GM18507 (cell line): ENCODE measurements around the gene SIVA1.
"Not testable (repeated sequence)": the region's sequence is repeated elsewhere in the genome, so short reads cannot be mapped to it uniquely, and the experiment has no call there.

Source experiments
- DNase-seq: peaks from one replicate; pipeline ENCODE4 v3.0.0; 2011; ENCODE audit warnings: low read depth; ENCODE audit not compliant: insufficient read length; ENCODE audit errors: extremely low spot score
- FAIRE-seq: peaks from 2 replicates; lab custom pipeline; 2011; peaks lifted over from hg19 to GRCh38; lab: Jason Lieb, UNC

Gene SIVA1

GRCh38 chr14:104747876-104748275 is 5.1 kb upstream of the SIVA1 start:
- FAIRE-seq: no peak
- no peak for DNase-seq

- no peak for FAIRE-seq
- no peak for DNase-seq
Measured at GRCh38 chr14:104749111-104749649, 3.8 kb upstream of the SIVA1 start.

DNA sequence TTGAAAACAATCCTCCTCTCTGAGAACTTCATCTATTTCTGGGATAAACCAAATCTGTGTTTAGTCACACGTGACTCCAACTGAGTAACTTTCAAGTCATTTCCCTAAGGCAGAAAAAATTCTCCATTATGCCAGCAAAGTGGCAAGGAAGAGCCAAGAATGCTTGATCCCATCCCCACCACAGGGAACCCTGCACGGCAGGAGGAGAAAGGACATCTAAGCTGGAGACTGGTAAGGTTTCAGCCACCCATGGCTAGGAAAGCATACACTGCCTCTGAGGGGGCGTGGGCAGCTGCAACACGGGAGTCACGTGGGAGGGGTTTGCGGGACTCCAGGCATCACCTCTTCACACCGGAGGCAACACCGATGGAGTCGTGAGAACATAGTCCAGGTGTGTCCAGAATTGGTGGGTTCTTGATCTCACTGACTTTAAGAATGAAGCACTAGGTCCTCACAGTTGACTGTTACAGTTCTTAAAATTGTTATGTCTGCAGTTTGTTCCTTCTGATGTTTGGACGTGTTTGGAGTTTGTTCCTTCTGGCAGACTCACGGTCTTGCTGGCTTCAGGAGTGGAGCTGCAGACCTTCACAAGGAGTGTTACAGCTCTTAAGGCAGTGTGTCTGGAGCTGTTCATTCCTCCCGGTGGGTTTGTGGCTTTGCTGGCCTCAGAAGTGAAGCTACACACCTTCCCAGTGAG is 2.7 kb upstream of the SIVA1 start:
- DNase-seq (no peak), FAIRE-seq (no peak)

- DNase-seq, FAIRE-seq: not testable (repeated sequence)
Measured at GRCh38 chr14:104750753-104751057, 2.2 kb upstream of the SIVA1 start.

DNA sequence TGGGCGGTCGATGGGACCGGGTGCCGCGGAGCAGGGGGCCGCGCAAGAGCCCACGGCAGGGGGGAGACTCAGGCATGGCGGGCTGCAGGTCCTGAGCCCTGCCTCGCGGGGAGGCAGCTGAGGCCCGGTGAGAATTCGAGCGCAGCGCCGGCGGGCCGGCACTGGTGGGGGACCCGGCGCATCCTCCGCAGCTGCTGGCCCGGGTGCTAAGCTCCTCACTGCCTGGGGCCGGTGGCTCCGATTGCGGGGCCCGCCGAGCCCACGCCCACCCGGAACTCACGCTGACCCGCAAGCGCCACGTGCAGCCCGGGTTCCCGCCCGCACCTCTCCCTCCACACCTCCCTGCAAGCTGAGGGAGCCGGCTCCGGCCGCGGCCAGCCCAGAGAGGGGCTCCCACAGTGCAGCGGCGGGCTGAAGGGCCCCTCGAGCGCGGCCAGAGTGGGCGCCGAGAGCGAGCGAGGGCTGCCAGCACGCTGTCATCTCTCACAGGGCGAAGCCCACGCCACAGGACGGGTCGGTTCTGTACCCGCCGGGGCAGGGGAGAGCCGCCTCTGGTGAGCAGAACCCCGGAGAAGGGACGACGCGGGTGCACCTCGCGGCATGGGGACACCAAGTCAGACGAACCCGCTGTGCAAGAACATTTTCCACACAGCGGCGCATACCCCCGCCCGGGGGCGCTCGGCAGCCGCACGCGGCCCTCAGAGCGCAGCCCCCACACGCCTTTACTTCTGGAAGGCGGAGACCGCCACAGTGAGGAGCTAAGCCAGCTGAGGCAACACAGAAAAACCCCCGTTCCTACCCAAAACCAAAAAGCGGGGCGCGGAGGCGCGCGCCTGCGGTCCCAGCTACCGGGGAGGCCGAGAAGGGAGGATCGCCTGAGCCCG is 1.2 kb upstream of the SIVA1 start:
- DNase-seq (no peak), FAIRE-seq (no peak)

- DNase-seq (no peak), FAIRE-seq (no peak)
Measured at GRCh38 chr14:104752423-104752734, 568 bp upstream of the SIVA1 start.

GRCh38 chr14:104753528-104754212 is 723 bp downstream of the SIVA1 start:
- no peak for DNase-seq
- no peak for FAIRE-seq

DNA sequence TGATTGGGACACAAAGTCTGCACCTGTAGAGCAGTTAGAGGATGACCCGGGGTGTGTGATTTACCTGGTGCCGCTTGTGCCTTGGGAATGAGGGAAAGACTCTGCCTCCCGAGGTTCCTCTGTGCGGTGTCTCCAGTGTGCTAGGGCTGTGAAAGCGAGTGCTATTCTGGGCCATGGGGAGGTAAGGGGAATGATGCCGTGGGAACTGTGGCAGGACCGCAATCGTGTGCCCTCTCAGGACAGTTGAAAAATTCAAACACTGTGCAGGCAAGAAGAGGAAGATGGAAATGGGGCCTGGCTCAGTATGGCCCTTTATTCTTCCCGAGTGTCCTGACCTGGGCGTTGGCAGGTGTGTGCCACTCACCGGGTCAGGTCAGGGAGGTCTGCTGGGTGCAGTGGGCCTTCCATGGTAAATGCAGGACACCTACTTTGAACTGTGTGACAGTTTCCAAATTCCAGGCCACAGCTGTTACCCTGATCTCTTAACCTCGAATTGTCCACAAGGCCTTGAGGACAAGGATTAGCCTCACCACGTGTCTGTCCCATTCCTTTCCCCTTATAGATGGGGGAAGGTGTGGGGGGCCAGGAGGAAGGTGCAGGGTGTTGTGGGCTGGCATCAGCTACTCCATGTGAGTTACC is 1.4 kb downstream of the SIVA1 start:
- DNase-seq: no peak
- FAIRE-seq: no peak

DNA sequence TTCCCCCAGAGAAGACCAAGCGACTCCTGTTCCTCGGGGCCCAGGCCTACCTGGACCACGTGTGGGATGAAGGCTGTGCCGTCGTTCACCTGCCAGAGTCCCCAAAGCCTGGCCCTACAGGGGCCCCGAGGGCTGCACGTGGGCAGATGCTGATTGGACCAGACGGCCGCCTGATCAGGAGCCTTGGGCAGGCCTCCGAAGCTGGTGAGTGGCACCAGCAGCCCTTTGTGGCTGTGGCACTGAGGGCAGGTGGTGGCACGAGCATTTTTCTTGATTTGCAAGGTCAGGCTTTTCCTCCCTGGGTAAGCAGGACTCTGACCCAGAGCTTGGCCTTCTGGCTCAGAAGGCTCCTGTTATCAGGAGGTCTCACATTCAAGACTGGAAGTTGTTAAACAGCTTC is 2.7 kb downstream of the SIVA1 start:
- DNase-seq: no peak
- FAIRE-seq: no peak

- DNase-seq (no peak), FAIRE-seq (no peak)
Measured at GRCh38 chr14:104756477-104757237, 3.7 kb downstream of the SIVA1 start.

DNA sequence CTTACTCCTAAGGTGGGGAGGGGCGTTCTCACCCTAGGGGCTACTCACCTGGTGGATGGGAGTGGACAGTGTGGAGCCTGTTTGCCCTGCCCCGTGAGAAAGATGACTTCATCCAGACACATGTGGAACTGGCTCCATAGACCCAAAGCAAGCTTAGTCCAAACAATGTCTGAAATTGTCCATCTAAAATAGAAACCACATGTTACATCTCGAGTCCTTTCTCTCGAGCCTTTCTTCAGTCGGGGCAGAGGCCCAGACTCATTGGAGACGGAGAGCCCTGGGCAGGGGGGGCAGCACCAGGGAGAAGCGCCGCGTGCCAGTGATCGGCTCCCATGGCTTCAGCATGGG is 4.3 kb downstream of the SIVA1 start:
- DNase-seq (no peak), FAIRE-seq (no peak)

DNA sequence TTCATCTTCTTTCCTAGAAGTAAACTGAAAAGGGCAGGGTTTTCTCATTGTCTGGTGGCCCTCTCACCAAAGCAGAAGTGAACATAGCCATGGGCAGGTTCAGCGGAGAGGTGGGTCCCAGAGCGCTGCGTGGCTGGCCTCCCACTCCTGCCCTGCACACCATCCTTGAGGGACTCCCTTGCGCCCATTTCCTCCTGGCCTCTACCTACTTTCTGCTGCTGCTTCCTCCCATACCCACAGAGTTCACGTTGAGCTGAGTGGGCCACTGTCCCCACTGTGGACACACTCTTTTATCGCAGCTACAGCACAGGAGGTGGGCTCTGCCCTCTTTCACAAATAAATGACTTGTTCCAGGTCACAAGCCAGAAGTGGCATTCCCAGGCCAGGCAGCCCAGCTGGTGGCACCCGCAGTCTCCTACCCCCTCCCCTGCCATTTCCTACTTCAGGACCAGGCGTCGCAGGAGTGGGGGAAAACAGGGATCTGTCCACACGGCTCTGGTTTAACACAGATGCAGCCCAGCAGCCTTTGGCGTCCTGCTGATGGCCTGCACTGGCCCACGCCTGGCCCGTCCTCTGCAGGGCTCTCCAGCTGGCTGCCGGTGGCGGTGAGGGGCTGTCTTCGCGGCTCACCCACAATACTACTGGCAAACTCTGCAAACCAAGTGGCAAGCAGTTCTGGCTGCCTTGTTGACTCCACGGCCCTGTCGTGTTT is 4.9 kb downstream of the SIVA1 start:
- DNase-seq (no peak), FAIRE-seq (no peak)

DNA sequence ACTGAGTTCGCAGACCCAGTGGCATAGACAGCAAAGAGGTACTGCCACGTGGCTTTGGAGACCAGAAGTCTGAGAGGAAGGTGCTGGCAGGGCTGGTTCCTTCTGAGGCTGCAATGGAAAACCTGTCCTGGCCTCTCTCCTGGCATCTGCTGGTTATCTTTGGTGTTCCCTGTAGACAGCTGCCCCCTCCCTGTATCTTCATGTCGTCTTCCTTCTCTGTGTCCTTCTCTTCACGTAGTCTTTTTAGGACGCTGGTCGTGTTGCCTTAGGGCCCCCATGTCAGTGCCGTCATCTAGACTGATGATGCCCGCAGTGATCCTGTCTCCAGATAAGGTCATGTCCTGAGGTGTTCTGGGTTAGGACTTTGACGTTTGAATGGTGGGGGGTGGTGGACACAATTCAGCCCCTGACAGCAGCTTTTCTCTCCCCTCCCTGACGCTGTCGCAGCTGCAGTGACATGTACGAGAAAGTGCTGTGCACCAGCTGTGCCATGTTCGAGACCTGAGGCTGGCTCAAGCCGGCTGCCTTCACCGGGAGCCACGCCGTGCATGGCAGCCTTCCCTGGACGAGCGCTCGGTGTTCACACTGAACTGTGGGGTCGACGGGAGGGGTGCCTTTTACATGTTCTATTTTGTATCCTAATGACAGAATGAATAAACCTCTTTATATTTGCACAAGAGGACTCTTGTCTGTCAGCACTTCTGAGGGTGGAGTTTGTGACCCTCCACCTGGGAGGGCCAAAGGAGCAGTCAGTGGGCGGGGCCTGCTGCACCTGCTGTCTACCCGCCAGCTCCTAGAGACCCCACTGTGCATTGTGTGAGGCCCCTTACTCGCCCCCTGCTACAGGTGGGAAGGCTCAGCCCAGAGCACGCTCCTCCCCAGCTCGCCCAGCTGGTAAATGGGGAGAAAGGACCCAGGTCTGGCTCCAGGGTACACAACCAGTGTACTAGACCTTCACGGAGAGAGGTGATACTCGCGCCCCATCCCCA is 6.3 kb downstream of the SIVA1 start:
- DNase-seq: no peak
- no peak for FAIRE-seq

GRCh38 chr14:104765517-104765916 is 12.6 kb downstream of the SIVA1 start:
- DNase-seq (no peak), FAIRE-seq (no peak)

DNA sequence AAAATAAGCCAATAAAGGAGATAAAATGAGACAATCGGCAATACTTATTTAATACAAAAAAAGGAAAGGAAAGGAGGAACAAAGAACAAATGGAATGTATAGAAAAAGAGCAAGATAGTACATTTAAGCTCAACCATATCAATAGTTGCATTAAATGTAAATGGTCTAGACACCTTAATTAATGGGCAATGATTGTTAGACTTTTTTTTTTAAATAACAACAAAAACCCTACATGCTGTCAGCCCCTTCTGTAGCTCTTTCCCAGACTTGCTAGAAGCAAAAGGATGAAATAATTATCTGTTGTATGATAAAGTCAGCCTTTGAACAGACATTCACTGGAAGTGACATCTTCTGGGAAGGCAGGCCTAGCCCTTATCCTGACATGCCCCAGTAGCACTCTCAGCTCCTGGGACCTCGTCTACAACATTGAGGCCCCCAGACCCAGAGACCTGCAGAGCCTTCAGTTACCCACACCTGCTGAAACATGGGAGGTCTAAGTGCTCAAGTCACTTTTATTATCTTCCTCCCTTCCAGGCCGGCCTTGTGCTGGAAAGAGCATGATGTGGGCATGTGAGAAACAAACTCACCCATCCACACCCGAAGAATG is 13.4 kb downstream of the SIVA1 start:
- DNase-seq (no peak), FAIRE-seq (no peak)

GRCh38 chr14:104766863-104767633 is 14.1 kb downstream of the SIVA1 start:
- no peak for DNase-seq

DNA sequence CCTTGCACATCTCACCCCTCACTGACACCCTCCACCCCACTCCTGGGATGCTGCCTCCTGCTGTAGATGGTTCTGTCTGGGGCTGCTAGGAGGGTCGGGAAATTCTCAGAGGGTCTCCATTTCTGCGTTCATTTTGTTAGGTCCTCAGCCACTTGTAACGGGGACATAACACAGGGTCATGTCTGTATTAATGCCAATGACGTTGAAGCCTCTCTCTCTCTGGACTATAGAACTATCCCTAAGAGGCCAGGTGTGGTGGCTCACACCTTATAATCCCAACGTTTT is 14.6 kb downstream of the SIVA1 start:
- no peak for FAIRE-seq
- no peak for DNase-seq

More at GRCh38 chr14:104766863-104767633, 14.1 kb downstream of the SIVA1 start:
- no peak for FAIRE-seq
